Breast epithelium (tissue), 4 donors: ENCODE measurements around the gene MINDY4. TPM values are rescaled to one million over a fixed set of nuclear protein-coding genes. Genes with fewer than 3 reads are reported as not detected.

Experiments
- DNase-seq, 2 donors: peaks; one replicate each; pipeline ENCODE4 v3.0.0-alpha.2; 2019; ENCODE audit warnings: low spot score in 2 of 2
- H3K27ac ChIP-seq, 2 donors: fragments of 200-600 bp; sonication (generic) in 1 of 2; one replicate each; pipeline ENCODE4 v1.5.1; 2016 to 2019; ENCODE audit warnings: mild to moderate bottlenecking in 1 of 2
- H3K27me3 ChIP-seq, 2 donors: fragments of 200-600 bp; sonication (generic) in 1 of 2; one replicate each; pipeline versions ENCODE4 v1.5.1 to v1.6.0; 2017 to 2019; ENCODE audit warnings: control low read depth in 1 of 2, mild to moderate bottlenecking in 1 of 2
- H3K36me3 ChIP-seq: fragments of 200-600 bp; one replicate; pipeline ENCODE4 v1.5.1; 2019
- H3K4me1 ChIP-seq, 2 donors: fragments of 200-600 bp; sonication (generic); one replicate each; pipeline ENCODE4 v1.5.1; 2016 to 2019; ENCODE audit warnings: control low read depth in 1 of 2
- H3K4me3 ChIP-seq, 3 donors: fragments of 200-600 bp; sonication (generic); 1 replicate in 2 of 3; 2 replicates in 1 of 3; pipeline ENCODE4 v1.5.1; 2016 to 2019; ENCODE audit warnings: mild to moderate bottlenecking in 3 of 3, moderate library complexity in 2 of 3
- H3K9me3 ChIP-seq, 2 donors: fragments of 200-600 bp; sonication (generic) in 1 of 2; one replicate each; pipeline ENCODE4 v1.5.1; 2016 to 2019; ENCODE audit warnings: control low read depth in 1 of 2
- CTCF ChIP-seq, 3 donors: fragments of 450-650 bp; IDR thresholded peaks; one replicate each; pipeline ENCODE4 v1.5.1; 2016 to 2017; ENCODE audit warnings: antibody characterized with exemption in 3 of 3, mild to moderate bottlenecking in 3 of 3, moderate library complexity in 3 of 3
- POLR2A ChIP-seq: fragments of 450-650 bp; IDR thresholded peaks from one replicate; pipeline ENCODE4 v1.6.1; 2016; ENCODE audit warnings: antibody characterized with exemption, mild to moderate bottlenecking, moderate library complexity
- POLR2AphosphoS5 ChIP-seq, 3 donors: sonication (generic); formaldehyde crosslinking; IDR thresholded peaks; one replicate each; pipeline ENCODE4 v1.6.1; 2017; ENCODE audit warnings: antibody characterized with exemption in 3 of 3
- intact Hi-C: fragments of 100-400 bp; cut with DNase I; formaldehyde crosslinking; loops from one replicate; pipeline ENCODE4 v1.15.1; 2023; ENCODE audit warnings: low total_unique reads
- total RNA-seq, 3 donors: library from RNA; depleted of rRNA; stranded (reverse); fragments of >200 nt; gene quantifications; one replicate each; pipeline ENCODE4 v1.1.0, GENCODE V29; 2016

Gene MINDY4
- total RNA-seq, 3 donors from 2014 or later: 5.6 to 14.9 (median 13.8) TPM

- H3K9me3 ChIP-seq: peaks cover 6 to 10% of the 10 kb centered on the region in 2 donors
- DNase-seq: no peak
- H3K4me1 ChIP-seq: no peaks in the 10 kb centered on the region
- intact Hi-C loops: no loop called here
- H3K27ac ChIP-seq: no peak overlapping the region
- H3K36me3 ChIP-seq: no peaks in the 10 kb centered on the region
- no peak for TF ChIP-seq CTCF (IDR thresholded peaks at IDR 0.05)
- no peak for TF ChIP-seq POLR2AphosphoS5 (IDR thresholded peaks at IDR 0.05)
- no peak for TF ChIP-seq POLR2A
- H3K27me3 ChIP-seq: no peaks in the 10 kb centered on the region
- no peak overlapping the region for H3K4me3 ChIP-seq
Observed at GRCh38 chr7:30927040-30927439, 155.8 kb downstream of the MINDY4 start.

- Histone ChIP-seq H3K4me1 (no peaks in the 10 kb centered on the region), H3K27me3 (no peaks in the 10 kb centered on the region), H3K27ac (no peak overlapping the region), H3K36me3 (no peaks in the 10 kb centered on the region), H3K9me3 (peaks cover 6 to 10% of the 10 kb centered on the region in 2 donors), H3K4me3 (no peak overlapping the region)
- intact Hi-C loops: no loop called here
- TF ChIP-seq POLR2AphosphoS5 (IDR thresholded peaks at IDR 0.05) (no peak), POLR2A (no peak), CTCF (IDR thresholded peaks at IDR 0.05) (no peak)
- DNase-seq: peak in 1 of 2 donors; percentile 2
Observed at GRCh38 chr7:30927559-30927958, 156.3 kb downstream of the MINDY4 start.

GRCh38 chr7:30928254-30928872 is 157.1 kb downstream of the MINDY4 start:
- Histone ChIP-seq H3K27me3 (no peaks in the 10 kb centered on the region), H3K4me1 (no peaks in the 10 kb centered on the region), H3K9me3 (peaks cover 6 to 10% of the 10 kb centered on the region in 2 donors), H3K4me3 (no peak overlapping the region), H3K27ac (no peak overlapping the region), H3K36me3 (no peaks in the 10 kb centered on the region)
- intact Hi-C loops: no loop called here
- TF ChIP-seq POLR2A (no peak), CTCF (IDR thresholded peaks at IDR 0.05) (no peak), POLR2AphosphoS5 (IDR thresholded peaks at IDR 0.05) (no peak)
- peak in 1 of 2 donors; percentile 19 for DNase-seq

- Histone ChIP-seq H3K4me1 (no peaks in the 10 kb centered on the region), H3K9me3 (peaks cover 6 to 10% of the 10 kb centered on the region in 2 donors), H3K4me3 (no peak overlapping the region), H3K27me3 (no peaks in the 10 kb centered on the region), H3K36me3 (no peaks in the 10 kb centered on the region), H3K27ac (no peak overlapping the region)
- DNase-seq: peak; percentile 12 to 39
- no peak for TF ChIP-seq CTCF (IDR thresholded peaks at IDR 0.05)
- no peak for TF ChIP-seq POLR2A
- TF ChIP-seq POLR2AphosphoS5 (IDR thresholded peaks at IDR 0.05): no peak
- intact Hi-C loops: no loop called here
Observed at GRCh38 chr7:30929686-30930085, 158.5 kb downstream of the MINDY4 start.

GRCh38 chr7:30930621-30931020 is 159.4 kb downstream of the MINDY4 start:
- peaks cover 6 to 10% of the 10 kb centered on the region in 2 donors for H3K9me3 ChIP-seq
- H3K4me1 ChIP-seq: no peaks in the 10 kb centered on the region
- DNase-seq: no peak
- H3K27ac ChIP-seq: no peak overlapping the region
- TF ChIP-seq CTCF (IDR thresholded peaks at IDR 0.05): no peak
- no peak for TF ChIP-seq POLR2AphosphoS5 (IDR thresholded peaks at IDR 0.05)
- TF ChIP-seq POLR2A: no peak
- no peaks in the 10 kb centered on the region for H3K36me3 ChIP-seq
- intact Hi-C loops: no loop called here
- no peak overlapping the region for H3K4me3 ChIP-seq
- H3K27me3 ChIP-seq: no peaks in the 10 kb centered on the region
